ENCODE data around the gene APEH.

DNA sequence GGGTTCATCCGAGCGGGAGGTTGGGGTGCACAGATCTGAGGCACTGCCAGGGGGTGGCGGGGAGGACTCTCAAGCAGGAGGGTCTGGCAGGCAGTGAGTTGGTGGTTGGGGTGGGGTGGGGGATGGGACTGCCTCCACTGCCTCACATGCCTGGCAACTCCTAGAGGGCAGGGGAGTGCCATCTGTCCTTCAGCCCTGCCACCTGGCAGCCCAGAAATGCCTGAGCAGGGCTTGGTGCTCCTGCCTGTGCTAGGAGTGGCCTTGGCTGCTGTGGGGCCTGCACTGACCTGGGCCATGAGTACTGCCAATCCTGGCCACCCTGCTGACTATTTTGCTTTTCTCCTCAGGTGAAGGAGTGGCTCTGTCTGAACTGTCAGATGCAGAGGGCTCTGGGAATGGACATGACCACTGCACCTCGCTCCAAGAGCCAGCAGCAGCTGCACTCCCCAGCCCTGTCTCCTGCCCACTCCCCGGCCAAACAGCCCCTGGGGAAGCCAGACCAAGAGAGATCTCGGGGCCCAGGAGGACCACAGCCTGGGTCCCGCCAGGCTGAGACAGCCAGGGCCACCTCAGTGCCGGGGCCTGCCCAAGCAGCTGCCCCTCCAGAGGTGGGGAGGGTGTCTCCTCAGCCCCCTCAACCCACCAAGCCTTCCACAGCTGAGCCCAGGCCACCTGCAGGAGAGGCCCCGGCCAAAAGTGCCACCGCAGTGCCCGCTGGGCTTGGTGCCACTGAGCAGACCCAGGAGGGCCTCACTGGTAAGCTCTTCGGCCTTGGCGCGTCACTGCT lies 32.0 kb upstream of the APEH start:
- TF ChIP-seq, protein P1, sequence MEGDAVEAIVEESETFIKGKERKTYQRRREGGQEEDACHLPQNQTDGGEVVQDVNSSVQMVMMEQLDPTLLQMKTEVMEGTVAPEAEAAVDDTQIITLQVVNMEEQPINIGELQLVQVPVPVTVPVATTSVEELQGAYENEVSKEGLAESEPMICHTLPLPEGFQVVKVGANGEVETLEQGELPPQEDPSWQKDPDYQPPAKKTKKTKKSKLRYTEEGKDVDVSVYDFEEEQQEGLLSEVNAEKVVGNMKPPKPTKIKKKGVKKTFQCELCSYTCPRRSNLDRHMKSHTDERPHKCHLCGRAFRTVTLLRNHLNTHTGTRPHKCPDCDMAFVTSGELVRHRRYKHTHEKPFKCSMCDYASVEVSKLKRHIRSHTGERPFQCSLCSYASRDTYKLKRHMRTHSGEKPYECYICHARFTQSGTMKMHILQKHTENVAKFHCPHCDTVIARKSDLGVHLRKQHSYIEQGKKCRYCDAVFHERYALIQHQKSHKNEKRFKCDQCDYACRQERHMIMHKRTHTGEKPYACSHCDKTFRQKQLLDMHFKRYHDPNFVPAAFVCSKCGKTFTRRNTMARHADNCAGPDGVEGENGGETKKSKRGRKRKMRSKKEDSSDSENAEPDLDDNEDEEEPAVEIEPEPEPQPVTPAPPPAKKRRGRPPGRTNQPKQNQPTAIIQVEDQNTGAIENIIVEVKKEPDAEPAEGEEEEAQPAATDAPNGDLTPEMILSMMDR (IDR thresholded peaks at IDR 0.05) = no peak
- TF ChIP-seq POLR2A (IDR thresholded peaks at IDR 0.05) = no peak

Measured in testis (tissue), 2 donors.